Retinal pigment epithelial cell (primary cell): ENCODE data around the gene MCTP2.

Experiments used
- DNase-seq: peaks from one replicate; pipeline ENCODE4 v3.0.0-alpha.2; 2010; ENCODE audit warnings: low read depth
- H3K4me3 ChIP-seq: 2 replicates; pipeline ENCODE4 v1.5.1; 2011; ENCODE audit warnings: mild to moderate bottlenecking, low read length, control low read depth, moderate library complexity
- TF ChIP-seq, protein P1 (sequence below): conservative IDR thresholded peaks from 2 replicates; pipeline ENCODE4 v1.5.1; 2011; ENCODE audit warnings: low read depth, low read length, control low read depth, inconsistent platforms

MCTP2 gene

DNA sequence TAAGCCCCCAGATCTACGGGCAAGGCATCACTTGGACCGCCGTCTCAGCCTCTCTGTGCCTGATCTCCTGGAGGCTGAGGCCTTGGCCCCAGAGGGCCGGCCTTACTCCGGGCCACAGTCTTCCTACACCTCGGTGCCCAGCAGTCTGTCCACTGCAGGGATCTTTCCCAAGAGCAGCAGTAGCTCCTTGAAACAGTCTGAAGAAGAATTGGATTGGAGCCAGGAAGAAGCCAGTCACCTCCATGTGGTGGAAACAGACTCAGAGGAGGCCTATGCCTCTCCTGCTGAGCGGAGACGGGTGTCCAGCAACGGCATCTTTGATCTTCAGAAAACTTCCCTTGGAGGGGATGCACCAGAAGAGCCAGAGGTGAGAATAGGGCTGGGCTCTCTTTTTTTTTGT, 67.0 kb downstream of the MCTP2 start:
- no peak for DNase-seq
- no peak overlapping the region for H3K4me3 ChIP-seq
- TF ChIP-seq, protein P1, sequence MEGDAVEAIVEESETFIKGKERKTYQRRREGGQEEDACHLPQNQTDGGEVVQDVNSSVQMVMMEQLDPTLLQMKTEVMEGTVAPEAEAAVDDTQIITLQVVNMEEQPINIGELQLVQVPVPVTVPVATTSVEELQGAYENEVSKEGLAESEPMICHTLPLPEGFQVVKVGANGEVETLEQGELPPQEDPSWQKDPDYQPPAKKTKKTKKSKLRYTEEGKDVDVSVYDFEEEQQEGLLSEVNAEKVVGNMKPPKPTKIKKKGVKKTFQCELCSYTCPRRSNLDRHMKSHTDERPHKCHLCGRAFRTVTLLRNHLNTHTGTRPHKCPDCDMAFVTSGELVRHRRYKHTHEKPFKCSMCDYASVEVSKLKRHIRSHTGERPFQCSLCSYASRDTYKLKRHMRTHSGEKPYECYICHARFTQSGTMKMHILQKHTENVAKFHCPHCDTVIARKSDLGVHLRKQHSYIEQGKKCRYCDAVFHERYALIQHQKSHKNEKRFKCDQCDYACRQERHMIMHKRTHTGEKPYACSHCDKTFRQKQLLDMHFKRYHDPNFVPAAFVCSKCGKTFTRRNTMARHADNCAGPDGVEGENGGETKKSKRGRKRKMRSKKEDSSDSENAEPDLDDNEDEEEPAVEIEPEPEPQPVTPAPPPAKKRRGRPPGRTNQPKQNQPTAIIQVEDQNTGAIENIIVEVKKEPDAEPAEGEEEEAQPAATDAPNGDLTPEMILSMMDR: no peak

DNA sequence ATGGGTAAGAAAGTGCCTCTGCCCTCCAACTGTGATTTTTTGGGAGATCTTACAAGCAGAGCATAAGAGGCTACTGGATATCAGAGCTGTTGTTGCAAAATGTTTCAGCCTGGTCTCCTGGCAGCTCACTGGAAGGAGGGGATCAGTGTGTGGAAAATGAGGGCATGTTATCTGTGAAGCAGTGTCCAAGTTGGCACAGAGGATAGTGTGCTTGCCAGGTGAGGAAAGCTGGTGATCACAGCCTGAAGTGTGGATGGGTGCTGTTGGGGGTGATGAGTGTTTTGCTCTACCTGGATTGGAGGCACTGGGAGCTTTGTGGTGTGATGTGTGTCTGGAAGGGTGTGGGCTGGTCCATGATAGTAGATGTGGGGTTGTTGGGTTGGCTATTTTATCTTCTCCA, 69.3 kb downstream of the MCTP2 start:
- no peak for DNase-seq
- no peak overlapping the region for H3K4me3 ChIP-seq
- TF ChIP-seq, protein P1: no peak

DNA sequence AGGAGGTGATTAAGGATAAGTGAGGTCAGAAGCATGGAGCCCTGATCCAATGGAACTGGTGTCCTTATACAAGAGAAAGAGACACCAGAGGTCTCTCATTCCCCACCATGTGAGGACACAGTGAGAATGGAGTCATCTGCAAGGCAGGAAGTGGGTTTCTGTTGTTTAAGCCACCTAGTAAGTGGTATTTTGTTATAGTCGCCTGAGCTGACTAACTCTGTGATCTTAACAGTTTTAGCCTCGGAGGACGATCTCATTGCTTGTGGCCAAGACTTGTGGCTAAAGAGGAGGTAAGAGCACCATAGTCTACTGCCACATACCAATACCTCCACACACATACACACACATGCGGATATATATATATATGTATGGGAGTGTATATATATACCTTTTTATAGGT, 73.8 kb downstream of the MCTP2 start:
- no peak for DNase-seq
- TF ChIP-seq, protein P1: no peak
- no peak overlapping the region for H3K4me3 ChIP-seq

DNA sequence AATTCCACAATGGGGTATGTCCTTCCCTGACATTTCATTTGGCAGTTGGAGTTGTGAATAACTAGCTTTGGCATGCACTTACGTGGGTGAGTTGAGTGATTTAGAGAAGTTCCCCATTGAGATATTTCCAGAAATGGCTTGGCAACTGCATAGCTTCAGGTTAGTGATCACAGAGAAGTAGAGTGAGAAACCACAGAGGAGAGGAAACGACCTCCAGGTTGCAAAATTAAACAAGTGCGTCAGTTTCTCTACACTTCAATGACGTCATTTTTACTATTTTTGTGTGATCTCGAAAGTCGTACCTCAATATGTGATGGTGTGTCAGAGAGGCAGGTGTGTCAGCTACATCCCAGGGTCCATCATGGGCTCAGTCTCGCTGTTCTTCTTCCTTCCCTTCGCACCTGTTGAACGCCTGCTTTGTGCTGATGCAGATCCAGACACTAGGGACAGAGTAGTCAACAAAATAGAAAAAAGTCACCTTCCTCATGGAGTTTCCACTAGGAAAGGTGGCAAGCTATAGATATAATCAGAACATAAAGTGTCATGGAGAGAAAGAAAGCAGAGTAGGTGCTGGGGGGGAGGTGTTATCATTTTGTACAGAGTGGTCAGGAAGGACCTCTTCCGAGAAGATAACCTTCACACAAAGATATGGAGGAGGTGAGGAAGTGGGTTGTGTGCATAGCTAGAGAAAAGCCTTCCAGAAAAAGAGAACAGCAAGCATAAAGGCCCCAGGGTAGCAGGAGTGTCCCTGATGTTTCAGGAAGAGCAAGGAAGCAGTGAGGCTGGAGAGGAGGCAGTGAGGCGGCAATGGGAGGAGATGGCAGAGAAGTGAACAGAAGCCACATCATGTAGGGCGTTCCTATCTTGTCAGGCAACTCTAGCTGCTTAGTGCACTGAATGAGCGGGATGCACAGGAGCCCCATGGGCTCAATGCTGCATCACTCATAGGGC, 75.6 kb downstream of the MCTP2 start:
- no peak overlapping the region for H3K4me3 ChIP-seq
- no peak for DNase-seq
- TF ChIP-seq, protein P1: no peak

DNA sequence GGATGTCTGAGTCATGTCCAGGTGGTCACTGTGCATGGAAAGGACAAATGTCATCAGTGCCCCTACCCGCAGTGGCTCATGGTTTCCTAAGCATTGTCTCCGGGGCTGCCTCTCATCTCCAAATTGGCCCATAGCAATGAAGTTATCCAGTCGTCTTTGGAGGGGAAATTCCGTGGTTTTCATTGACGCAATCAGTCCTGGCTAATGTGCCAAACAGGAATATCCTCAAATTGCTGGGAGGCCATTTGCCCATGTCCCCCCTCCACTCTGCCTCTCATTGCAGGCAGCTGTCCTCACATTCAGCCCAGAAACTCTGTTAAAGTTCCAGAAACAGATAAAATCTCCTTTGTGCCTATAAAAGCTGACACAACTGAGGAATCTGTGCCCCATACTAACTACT, 81.6 kb downstream of the MCTP2 start:
- TF ChIP-seq, protein P1: no peak
- no peak overlapping the region for H3K4me3 ChIP-seq
- no peak for DNase-seq

DNA sequence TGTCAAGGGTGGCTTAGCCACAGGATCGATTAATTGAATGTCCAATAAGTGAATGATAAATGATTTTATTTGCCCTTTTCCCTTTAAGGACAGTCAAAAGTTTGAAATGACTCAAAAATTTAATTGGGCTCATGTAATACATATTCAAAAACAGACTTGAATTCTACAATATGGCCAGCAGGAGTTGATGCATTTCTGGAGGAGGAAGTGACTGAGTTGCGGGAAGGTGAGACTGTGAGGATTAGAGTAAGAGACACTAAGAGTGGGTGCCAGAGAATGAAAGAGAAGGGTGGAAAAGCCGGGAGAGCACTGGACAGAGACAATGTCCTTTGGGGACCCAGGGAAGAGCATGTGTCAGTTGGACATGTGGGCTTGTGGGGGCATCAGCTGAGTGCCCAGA, 83.3 kb downstream of the MCTP2 start:
- H3K4me3 ChIP-seq: no peak overlapping the region
- DNase-seq: no peak
- TF ChIP-seq, protein P1: no peak

DNA sequence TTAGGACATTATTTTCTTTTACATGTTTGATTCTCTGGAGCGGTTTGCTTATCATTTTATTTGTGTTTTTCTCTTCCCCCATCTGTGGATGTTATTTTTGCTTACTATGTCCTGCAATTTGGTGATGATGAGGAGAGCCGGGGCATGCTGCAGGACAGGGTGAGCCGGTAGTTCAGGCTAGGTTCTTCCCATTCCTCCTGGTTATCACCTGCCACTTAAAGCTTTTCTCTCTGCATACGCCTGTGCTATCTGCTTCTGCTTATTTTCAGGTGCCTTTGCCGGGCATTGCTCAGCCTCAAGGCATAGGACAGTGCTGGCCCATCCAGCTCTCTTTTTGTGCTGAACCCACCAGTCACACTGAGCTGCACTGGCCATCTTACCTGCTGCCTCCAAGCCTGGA, 85.8 kb downstream of the MCTP2 start:
- H3K4me3 ChIP-seq: no peak overlapping the region
- DNase-seq: no peak
- TF ChIP-seq, protein P1: no peak
